ENCODE data around the gene CYBRD1. TPM values are rescaled to one million over a fixed set of nuclear protein-coding genes. Genes with fewer than 3 reads are reported as not detected.

The CYBRD1 gene
- total and polyA plus RNA-seq, 7 donors, result 12.3 to 47.3 (median 15.2) TPM

GRCh38 chr2:171516793-171517192 lies 5.5 kb upstream of the CYBRD1 start:
- WGBS, 3 donors, result 54 to 69% (median 59%) methylated on average over 5 of the region's 5 CpGs
- no peak overlapping the region for H3K27ac ChIP-seq
- DNase-seq (peak in 1 of 2 donors; percentile 19), ATAC-seq (no peak)
- H3K27me3 ChIP-seq (ENCODE audit: insufficient read depth in 3 of 3, low read length in 2 of 3), result peaks cover 0 to 11% (median 0%) of the 10 kb centered on the region in 3 donors
- no peaks in the 10 kb centered on the region for H3K9me3 ChIP-seq
- H3K36me3 ChIP-seq (ENCODE audit: insufficient read depth in 1 of 2, low read depth in 1 of 2), result no peaks in the 10 kb centered on the region
- TF ChIP-seq, protein P1, sequence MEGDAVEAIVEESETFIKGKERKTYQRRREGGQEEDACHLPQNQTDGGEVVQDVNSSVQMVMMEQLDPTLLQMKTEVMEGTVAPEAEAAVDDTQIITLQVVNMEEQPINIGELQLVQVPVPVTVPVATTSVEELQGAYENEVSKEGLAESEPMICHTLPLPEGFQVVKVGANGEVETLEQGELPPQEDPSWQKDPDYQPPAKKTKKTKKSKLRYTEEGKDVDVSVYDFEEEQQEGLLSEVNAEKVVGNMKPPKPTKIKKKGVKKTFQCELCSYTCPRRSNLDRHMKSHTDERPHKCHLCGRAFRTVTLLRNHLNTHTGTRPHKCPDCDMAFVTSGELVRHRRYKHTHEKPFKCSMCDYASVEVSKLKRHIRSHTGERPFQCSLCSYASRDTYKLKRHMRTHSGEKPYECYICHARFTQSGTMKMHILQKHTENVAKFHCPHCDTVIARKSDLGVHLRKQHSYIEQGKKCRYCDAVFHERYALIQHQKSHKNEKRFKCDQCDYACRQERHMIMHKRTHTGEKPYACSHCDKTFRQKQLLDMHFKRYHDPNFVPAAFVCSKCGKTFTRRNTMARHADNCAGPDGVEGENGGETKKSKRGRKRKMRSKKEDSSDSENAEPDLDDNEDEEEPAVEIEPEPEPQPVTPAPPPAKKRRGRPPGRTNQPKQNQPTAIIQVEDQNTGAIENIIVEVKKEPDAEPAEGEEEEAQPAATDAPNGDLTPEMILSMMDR (IDR thresholded peaks at IDR 0.05), result no peak
- intact Hi-C loops (cut with DNase I), result no loop called here
- H3K4me3 ChIP-seq, result no peak overlapping the region
- no peaks in the 10 kb centered on the region for H3K4me1 ChIP-seq

GRCh38 chr2:171520471-171520870 lies 1.8 kb upstream of the CYBRD1 start:
- Histone ChIP-seq H3K27me3 (ENCODE audit: insufficient read depth in 3 of 3, low read length in 2 of 3) (peaks cover 0 to 11% (median 0%) of the 10 kb centered on the region in 3 donors), H3K27ac (no peak overlapping the region), H3K4me3 (no peak overlapping the region), H3K4me1 (peaks cover 3% of the 10 kb centered on the region), H3K36me3 (ENCODE audit: insufficient read depth in 1 of 2, low read depth in 1 of 2) (no peaks in the 10 kb centered on the region), H3K9me3 (no peaks in the 10 kb centered on the region)
- 62 to 76% (median 64%) methylated on average over 5 of the region's 5 CpGs for WGBS, 3 donors
- TF ChIP-seq, protein P1 (IDR thresholded peaks at IDR 0.05), result no peak
- intact Hi-C loops (cut with DNase I), result no loop called here
- DNase-seq, result no peak
- ATAC-seq, result no peak

DNA sequence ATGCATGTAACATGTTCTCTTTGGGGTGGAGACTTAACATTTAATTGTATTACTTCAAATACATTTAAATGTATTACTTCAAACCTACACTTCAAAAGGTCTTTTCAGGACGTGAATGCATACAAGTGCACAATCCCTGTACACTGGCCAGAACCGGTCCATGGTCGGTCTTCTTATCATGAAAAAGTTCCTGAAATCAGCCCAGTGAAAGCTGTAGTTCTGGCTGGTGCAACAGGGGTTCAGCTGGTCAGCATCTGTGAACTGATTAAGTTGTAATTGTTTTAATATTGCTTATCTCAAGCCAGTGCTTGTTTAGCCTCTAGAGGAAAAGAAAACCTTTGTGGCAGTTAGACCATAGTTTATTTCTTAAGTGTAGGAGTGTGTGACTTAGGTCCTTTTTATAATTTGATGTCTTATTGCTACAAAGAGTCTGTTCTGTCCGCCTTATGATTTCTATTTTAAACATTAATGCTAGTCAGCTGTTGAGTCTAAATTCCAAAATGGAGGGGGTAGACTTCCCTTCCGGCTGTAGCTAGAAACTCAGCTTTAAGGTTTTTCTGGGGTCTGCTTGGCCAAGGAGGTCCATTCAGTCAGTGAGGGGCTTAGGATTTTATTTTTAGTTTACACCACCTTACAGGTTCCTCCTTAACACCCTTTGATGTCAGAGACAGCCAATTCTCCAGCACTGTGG lies 768 bp upstream of the CYBRD1 start:
- H3K27me3 ChIP-seq (ENCODE audit: insufficient read depth in 3 of 3, low read length in 2 of 3), result peaks cover 0 to 11% (median 0%) of the 10 kb centered on the region in 3 donors

DNA sequence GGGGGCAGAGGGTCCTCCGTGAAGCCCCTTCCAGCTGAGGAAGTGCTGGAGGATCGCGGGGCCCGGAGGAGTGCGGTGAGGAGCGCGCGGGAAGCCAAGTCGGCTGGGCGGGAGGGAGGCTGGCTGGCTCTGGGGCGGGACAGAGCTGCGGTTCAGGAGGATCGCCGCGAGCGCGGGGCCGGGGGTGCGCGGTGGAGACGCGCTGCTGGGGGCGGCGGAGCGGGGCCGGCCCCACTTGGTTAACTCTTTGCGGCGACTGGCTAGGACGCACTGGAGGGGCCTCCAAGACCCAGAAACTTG lies 464 bp downstream of the CYBRD1 start:
- intact Hi-C loops (cut with DNase I), result no loop called here
- DNase-seq, result peak; percentile 27 to 63
- Histone ChIP-seq H3K4me3 (peak overlapping the region; percentile 83), H3K36me3 (ENCODE audit: insufficient read depth in 1 of 2, low read depth in 1 of 2) (no peaks in the 10 kb centered on the region), H3K9me3 (no peaks in the 10 kb centered on the region), H3K27me3 (ENCODE audit: insufficient read depth in 3 of 3, low read length in 2 of 3) (peaks cover 0 to 11% (median 0%) of the 10 kb centered on the region in 3 donors), H3K27ac (peak overlapping the region; percentile 77), H3K4me1 (peaks cover 3% of the 10 kb centered on the region)
- ATAC-seq, result peak; percentile 50 to 57 (median 52)
- TF ChIP-seq, protein P1 (IDR thresholded peaks at IDR 0.05), result no peak
- WGBS, 3 donors, result 0 to 1% (median 0%) methylated on average over 23 to 29 of the region's 29 CpGs

More for the DNA sequence above, 768 bp upstream of the CYBRD1 start:
- intact Hi-C loops (cut with DNase I), result no loop called here
- Histone ChIP-seq H3K36me3 (ENCODE audit: insufficient read depth in 1 of 2, low read depth in 1 of 2) (no peaks in the 10 kb centered on the region), H3K4me1 (peaks cover 3% of the 10 kb centered on the region), H3K4me3 (peak overlapping the region; percentile 83), H3K27ac (peak overlapping the region; percentile 77), H3K9me3 (no peaks in the 10 kb centered on the region)
- DNase-seq (no peak), ATAC-seq (no peak)
- 64 to 75% (median 66%) methylated on average over 5 of the region's 5 CpGs for WGBS, 3 donors
- TF ChIP-seq, protein P1 (IDR thresholded peaks at IDR 0.05), result no peak

Data from psoas muscle (tissue), 8 donors.